Activated naive CD8-positive, alpha-beta T cell treated with anti-CD3 and anti-CD28 coated beads, Interleukin-2, amount 50 U/mL, for 24 hours (primary cell): ENCODE measurements around the gene PROM2.

ENCODE experiments used
- ATAC-seq: fragments of 150-1000 bp; cut with Tn5 transposase; one replicate; pipeline ENCODE4 v1.10.0; 2021
- DNase-seq: peaks from one replicate; pipeline ENCODE4 v3.0.0; 2021
- H3K27ac Mint-ChIP-seq: one replicate; pipeline ENCODE4 v1.8.0; 2021; ENCODE audit warnings: mild to moderate bottlenecking, mixed read lengths
- H3K27me3 Mint-ChIP-seq: one replicate; pipeline ENCODE4 v1.8.0; 2021; ENCODE audit warnings: mixed read lengths
- H3K36me3 Mint-ChIP-seq: one replicate; pipeline ENCODE4 v1.8.0; 2021; ENCODE audit warnings: low read depth, mixed read lengths
- H3K4me1 Mint-ChIP-seq: one replicate; pipeline ENCODE4 v1.8.0; 2021; ENCODE audit warnings: mixed read lengths
- H3K4me3 Mint-ChIP-seq: one replicate; pipeline ENCODE4 v1.8.0; 2021; ENCODE audit warnings: mild to moderate bottlenecking, moderate library complexity, mixed read lengths
- H3K9me3 Mint-ChIP-seq: one replicate; pipeline ENCODE4 v1.8.0; 2021; ENCODE audit warnings: mixed read lengths

The PROM2 gene

GRCh38 chr2:95326433-95327140, 52.3 kb downstream of the PROM2 start:
- Mint-ChIP-seq H3K36me3 (no peaks in the 10 kb centered on the region), H3K9me3 (peaks cover 5% of the 10 kb centered on the region), H3K4me1 (no peaks in the 10 kb centered on the region), H3K27me3 (peaks cover 5% of the 10 kb centered on the region), H3K27ac (no peak overlapping the region), H3K4me3 (no peak overlapping the region)
- no peak for ATAC-seq
- DNase-seq = no peak

DNA sequence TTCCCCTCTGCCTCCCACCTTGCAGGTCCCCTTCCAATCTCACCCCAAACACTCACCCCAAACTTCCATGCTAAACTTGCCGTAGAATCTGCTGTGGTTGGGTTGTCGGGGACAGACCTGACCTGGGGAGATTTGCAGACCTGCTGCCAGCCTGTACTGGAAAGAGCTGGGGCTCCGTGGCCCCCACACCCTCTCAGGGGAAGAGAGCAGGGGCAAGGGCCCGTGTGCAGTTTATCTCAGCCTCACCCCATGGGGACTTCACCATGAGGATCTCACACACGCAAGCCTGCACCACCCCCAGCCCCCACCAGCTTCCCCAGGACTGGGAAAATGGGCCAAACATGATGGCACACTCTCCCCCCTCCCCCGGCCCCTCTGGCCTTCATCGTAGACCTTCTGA, 53.6 kb downstream of the PROM2 start:
- Mint-ChIP-seq H3K36me3 (no peaks in the 10 kb centered on the region), H3K4me1 (no peaks in the 10 kb centered on the region), H3K4me3 (no peak overlapping the region), H3K27ac (no peak overlapping the region), H3K9me3 (peaks cover 5% of the 10 kb centered on the region), H3K27me3 (peaks cover 5% of the 10 kb centered on the region)
- ATAC-seq = no peak
- DNase-seq = no peak

DNA sequence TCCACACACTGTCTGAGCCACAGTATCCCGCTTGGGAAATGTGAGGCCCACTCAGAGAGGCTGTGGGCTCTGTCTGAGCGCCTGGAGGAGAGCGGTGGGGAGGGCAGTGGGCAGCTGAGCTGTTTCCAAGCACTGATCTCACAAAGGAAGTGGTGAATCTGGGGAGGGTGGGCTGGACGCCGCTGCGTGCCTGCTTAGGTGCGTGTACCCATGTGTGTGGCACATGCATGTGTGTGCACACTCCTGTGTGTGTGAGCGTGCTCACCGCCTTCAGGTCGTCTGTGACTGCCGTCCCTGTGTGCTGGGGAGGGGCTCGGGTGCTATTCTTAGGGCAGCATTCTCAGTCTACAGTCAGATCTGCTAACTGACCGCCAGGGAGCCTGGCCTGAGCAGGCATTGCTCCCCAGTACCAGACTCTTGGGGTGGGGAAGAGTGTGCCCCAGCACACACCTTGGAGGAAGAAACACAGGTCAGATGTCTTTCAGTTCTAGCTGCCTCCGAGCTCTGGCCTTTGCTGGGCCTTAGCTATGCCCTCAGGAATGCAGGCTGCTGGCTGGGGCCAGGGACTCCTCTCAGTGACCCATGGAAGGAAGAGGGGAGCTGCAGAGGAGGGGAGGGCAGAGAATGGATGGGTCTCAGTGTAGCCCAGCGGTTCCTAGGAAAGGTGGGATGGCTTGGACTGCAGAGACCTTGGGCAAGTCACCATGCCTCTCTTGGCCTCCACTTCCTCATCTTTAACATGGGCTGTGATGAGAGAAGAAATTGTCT, 54.3 kb downstream of the PROM2 start:
- H3K36me3 Mint-ChIP-seq = no peaks in the 10 kb centered on the region
- ATAC-seq = no peak
- no peaks in the 10 kb centered on the region for H3K4me1 Mint-ChIP-seq

GRCh38 chr2:95329401-95329800, 55.2 kb downstream of the PROM2 start:
- Mint-ChIP-seq H3K27me3 (peaks cover 5% of the 10 kb centered on the region), H3K4me3 (no peak overlapping the region), H3K27ac (no peak overlapping the region), H3K4me1 (no peaks in the 10 kb centered on the region), H3K36me3 (no peaks in the 10 kb centered on the region), H3K9me3 (peaks cover 5% of the 10 kb centered on the region)
- ATAC-seq = no peak
- no peak for DNase-seq

More for the DNA sequence above, 54.3 kb downstream of the PROM2 start:
- H3K27ac Mint-ChIP-seq = no peak overlapping the region
- H3K9me3 Mint-ChIP-seq = peaks cover 5% of the 10 kb centered on the region
- peaks cover 5% of the 10 kb centered on the region for H3K27me3 Mint-ChIP-seq
- DNase-seq = no peak
- H3K4me3 Mint-ChIP-seq = no peak overlapping the region

GRCh38 chr2:95329891-95330793, 55.9 kb downstream of the PROM2 start:
- DNase-seq (no peak), ATAC-seq (no peak)
- Mint-ChIP-seq H3K27ac (no peak overlapping the region), H3K4me3 (no peak overlapping the region), H3K9me3 (peaks cover 5% of the 10 kb centered on the region), H3K27me3 (peaks cover 5% of the 10 kb centered on the region), H3K36me3 (no peaks in the 10 kb centered on the region), H3K4me1 (no peaks in the 10 kb centered on the region)

GRCh38 chr2:95330794-95331338, 56.6 kb downstream of the PROM2 start:
- H3K4me1 Mint-ChIP-seq = no peaks in the 10 kb centered on the region
- H3K27me3 Mint-ChIP-seq = peaks cover 5% of the 10 kb centered on the region
- DNase-seq (no peak), ATAC-seq (no peak)
- no peak overlapping the region for H3K27ac Mint-ChIP-seq
- peaks cover under 1% of the 10 kb centered on the region for H3K9me3 Mint-ChIP-seq
- no peak overlapping the region for H3K4me3 Mint-ChIP-seq
- no peaks in the 10 kb centered on the region for H3K36me3 Mint-ChIP-seq

DNA sequence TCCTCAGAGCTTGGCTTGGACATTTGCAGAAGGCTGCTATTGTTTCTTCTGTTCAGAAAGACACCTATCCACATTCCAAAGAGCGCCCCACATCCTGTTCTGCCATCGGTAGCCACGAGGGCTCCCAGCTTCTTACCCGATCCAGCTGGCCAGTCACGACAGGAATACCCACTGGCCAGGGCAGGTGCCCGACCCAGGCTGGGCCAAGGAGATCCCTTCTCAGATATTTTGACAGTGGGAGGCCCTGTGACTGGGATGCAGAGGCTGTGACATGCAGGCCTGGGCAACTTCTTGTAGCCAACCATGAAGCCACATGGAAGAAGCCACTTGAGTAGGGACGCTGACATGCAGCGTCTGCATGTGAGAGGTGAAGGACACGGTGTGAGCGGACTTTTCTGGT, 57.4 kb downstream of the PROM2 start:
- ATAC-seq = no peak
- Mint-ChIP-seq H3K27ac (no peak overlapping the region), H3K27me3 (peaks cover 5% of the 10 kb centered on the region), H3K9me3 (no peaks in the 10 kb centered on the region), H3K4me3 (no peak overlapping the region), H3K4me1 (no peaks in the 10 kb centered on the region), H3K36me3 (no peaks in the 10 kb centered on the region)
- DNase-seq = no peak

GRCh38 chr2:95332036-95332435, 57.8 kb downstream of the PROM2 start:
- H3K27me3 Mint-ChIP-seq = peaks cover 5% of the 10 kb centered on the region
- no peak overlapping the region for H3K4me3 Mint-ChIP-seq
- ATAC-seq = no peak
- no peak overlapping the region for H3K27ac Mint-ChIP-seq
- no peak for DNase-seq
- H3K36me3 Mint-ChIP-seq = no peaks in the 10 kb centered on the region
- no peaks in the 10 kb centered on the region for H3K4me1 Mint-ChIP-seq
- H3K9me3 Mint-ChIP-seq = no peaks in the 10 kb centered on the region

GRCh38 chr2:95333056-95333455, 58.8 kb downstream of the PROM2 start:
- Mint-ChIP-seq H3K9me3 (no peaks in the 10 kb centered on the region), H3K36me3 (no peaks in the 10 kb centered on the region), H3K27ac (no peak overlapping the region)

GRCh38 chr2:95333888-95334338, 59.7 kb downstream of the PROM2 start:
- Mint-ChIP-seq H3K27me3 (peaks cover 5% of the 10 kb centered on the region), H3K4me1 (no peaks in the 10 kb centered on the region), H3K36me3 (no peaks in the 10 kb centered on the region), H3K9me3 (no peaks in the 10 kb centered on the region), H3K4me3 (no peak overlapping the region), H3K27ac (no peak overlapping the region)
- DNase-seq = no peak
- no peak for ATAC-seq

More at GRCh38 chr2:95333056-95333455, 58.8 kb downstream of the PROM2 start:
- H3K27me3 Mint-ChIP-seq = peaks cover 5% of the 10 kb centered on the region
- H3K4me3 Mint-ChIP-seq = no peak overlapping the region
- no peaks in the 10 kb centered on the region for H3K4me1 Mint-ChIP-seq
- ATAC-seq (no peak), DNase-seq (no peak)

DNA sequence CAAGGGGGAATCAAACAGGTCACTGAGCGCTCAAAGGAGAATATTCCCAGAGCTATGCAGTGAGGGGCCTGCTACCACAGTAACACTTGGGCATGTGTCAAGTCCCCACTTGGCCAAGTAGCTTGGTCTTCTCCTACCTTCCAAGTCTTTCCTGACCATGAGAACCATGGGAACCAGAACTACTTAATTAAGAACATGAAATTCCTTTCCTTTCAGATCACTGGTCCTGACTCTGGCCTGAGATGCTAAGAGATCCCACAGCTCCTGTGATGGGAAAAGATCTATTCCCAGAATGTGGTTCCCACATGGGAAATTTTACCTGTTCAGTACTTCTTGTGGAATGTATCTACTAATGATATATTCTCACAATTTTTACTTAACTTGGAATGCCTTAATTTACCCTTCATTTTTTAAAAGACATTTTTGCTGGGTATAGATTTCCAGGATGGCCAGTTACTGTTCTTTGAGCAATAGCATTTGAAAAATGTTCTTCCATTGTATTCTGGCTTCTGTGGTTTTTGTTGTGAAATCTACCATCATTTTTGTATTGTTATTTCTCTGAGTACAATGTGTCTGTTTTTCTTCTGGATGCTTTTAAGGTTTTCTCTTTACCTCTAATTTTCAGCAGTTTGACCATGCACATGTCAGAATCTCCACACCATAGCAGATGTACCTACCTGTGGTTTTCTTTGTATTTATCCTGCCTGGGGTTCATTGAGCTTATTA, 60.8 kb downstream of the PROM2 start:
- no peaks in the 10 kb centered on the region for H3K36me3 Mint-ChIP-seq
- H3K4me3 Mint-ChIP-seq = no peak overlapping the region
- no peaks in the 10 kb centered on the region for H3K9me3 Mint-ChIP-seq
- DNase-seq = no peak
- H3K4me1 Mint-ChIP-seq = no peaks in the 10 kb centered on the region
- peaks cover 8% of the 10 kb centered on the region for H3K27me3 Mint-ChIP-seq
- no peak for ATAC-seq
- H3K27ac Mint-ChIP-seq = no peak overlapping the region

GRCh38 chr2:95336406-95336805, 62.2 kb downstream of the PROM2 start:
- peaks cover 5% of the 10 kb centered on the region for H3K27me3 Mint-ChIP-seq
- no peaks in the 10 kb centered on the region for H3K9me3 Mint-ChIP-seq
- no peaks in the 10 kb centered on the region for H3K36me3 Mint-ChIP-seq
- H3K4me1 Mint-ChIP-seq = no peaks in the 10 kb centered on the region
- no peak overlapping the region for H3K27ac Mint-ChIP-seq
- ATAC-seq (no peak), DNase-seq (no peak)
- no peak overlapping the region for H3K4me3 Mint-ChIP-seq

GRCh38 chr2:95337829-95338228, 63.6 kb downstream of the PROM2 start:
- Mint-ChIP-seq H3K4me3 (no peak overlapping the region), H3K36me3 (no peaks in the 10 kb centered on the region), H3K9me3 (no peaks in the 10 kb centered on the region), H3K27me3 (peaks cover 12% of the 10 kb centered on the region), H3K4me1 (no peaks in the 10 kb centered on the region), H3K27ac (no peak overlapping the region)
- no peak for DNase-seq
- ATAC-seq = no peak
